Left lobe of liver (tissue), 2 donors: ENCODE results near the gene TMEM120B. TPM values are rescaled to one million over a fixed set of nuclear protein-coding genes. Genes with fewer than 3 reads are reported as not detected.

ENCODE experiments used
- ATAC-seq: fragments of 200-7000 bp; cut with Tn5 transposase; one replicate; pipeline ENCODE4 v1.9.1; 2020; ENCODE audit warnings: mild to moderate bottlenecking, moderate library complexity
- DNase-seq: peaks from one replicate; pipeline ENCODE4 v3.0.0-alpha.2; 2020; ENCODE audit warnings: low spot score
- total RNA-seq: library from RNA; stranded (reverse); gene quantifications from one replicate; pipeline ENCODE4 v1.2.1, GENCODE V29; 2021
- donor health status: DM: no; HTN: no; CAD: no; lungs with moderate emphysema.
- donor health status: DM: no; HTN: yes; CAD: no.

TMEM120B gene
- total RNA-seq, 1 donor from 2014 or later = 5.6 TPM

DNA sequence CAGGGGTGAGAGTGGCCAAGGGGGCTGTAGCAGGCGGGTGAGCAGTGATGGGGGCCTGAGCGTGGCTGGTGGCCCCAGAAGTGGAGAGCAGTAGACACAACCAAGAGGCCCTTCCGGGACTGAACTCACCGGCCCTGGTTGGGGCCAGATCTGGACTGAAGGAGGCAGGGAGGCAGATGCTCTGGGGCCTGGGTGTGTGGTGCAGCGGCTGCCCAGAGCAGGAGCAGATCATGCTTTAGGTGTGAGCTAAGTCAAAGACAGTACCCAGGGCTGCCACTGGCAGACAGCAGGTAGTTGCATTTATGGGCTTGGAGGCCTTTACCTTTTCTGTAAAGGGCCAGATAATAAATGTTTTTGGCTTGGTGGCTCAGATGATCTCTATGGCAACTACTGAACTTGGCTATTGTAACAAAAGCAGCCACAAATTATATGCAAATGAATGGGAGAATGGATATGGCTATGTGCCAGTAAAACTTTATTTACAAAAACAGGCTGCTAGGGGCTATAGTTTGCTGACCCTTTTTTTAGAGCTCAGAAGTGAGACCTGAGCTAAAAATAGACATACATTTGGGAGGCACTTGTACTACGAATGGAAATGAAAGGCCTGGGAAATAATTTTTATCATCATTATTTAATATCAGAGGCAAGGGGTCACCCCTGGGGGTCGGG, 116.8 kb downstream of the TMEM120B start:
- DNase-seq (no peak), ATAC-seq (peak; percentile 7)

- DNase-seq = no peak
- no peak for ATAC-seq
Observed at GRCh38 chr12:121830134-121830533, 117.6 kb downstream of the TMEM120B start.

- DNase-seq = no peak
- no peak for ATAC-seq
Observed at GRCh38 chr12:121830588-121831265, 118.2 kb downstream of the TMEM120B start.

Other genes with a start within 250 kb of the TMEM120B start
- 10.1 TPM for gene KDM2B, start 131.7 kb upstream of the TMEM120B start, total RNA-seq
- gene ORAI1, start 86.2 kb upstream of the TMEM120B start, total RNA-seq = 8.2 TPM
- not detected for gene MORN3, start 43.1 kb upstream of the TMEM120B start, total RNA-seq
- gene RHOF, start 80.9 kb downstream of the TMEM120B start, total RNA-seq = 7.9 TPM
- gene SETD1B, start 91.3 kb downstream of the TMEM120B start, total RNA-seq = 12.8 TPM
- gene HPD, start 146.1 kb downstream of the TMEM120B start, total RNA-seq = 1,410 TPM
- 25.8 TPM for gene PSMD9, start 176.0 kb downstream of the TMEM120B start, total RNA-seq
- gene CFAP251, start 205.8 kb downstream of the TMEM120B start, total RNA-seq = 2.2 TPM